Astrocyte (in vitro differentiated cells and primary cell): ENCODE results near the gene TREML1.

Source experiments
- EZH2 ChIP-seq: IDR thresholded peaks from 2 replicates; pipeline ENCODE4 v1.6.1; 2012; ENCODE audit warnings: mild to moderate bottlenecking, low read length, inconsistent platforms; ENCODE audit not compliant: insufficient read depth
- TF ChIP-seq, protein P1 (sequence below): IDR thresholded peaks from 2 replicates; pipeline ENCODE4 v1.5.1; 2011; ENCODE audit warnings: low read depth, mild to moderate bottlenecking, inconsistent platforms, low read length, moderate library complexity; ENCODE audit not compliant: insufficient read depth

DNA sequence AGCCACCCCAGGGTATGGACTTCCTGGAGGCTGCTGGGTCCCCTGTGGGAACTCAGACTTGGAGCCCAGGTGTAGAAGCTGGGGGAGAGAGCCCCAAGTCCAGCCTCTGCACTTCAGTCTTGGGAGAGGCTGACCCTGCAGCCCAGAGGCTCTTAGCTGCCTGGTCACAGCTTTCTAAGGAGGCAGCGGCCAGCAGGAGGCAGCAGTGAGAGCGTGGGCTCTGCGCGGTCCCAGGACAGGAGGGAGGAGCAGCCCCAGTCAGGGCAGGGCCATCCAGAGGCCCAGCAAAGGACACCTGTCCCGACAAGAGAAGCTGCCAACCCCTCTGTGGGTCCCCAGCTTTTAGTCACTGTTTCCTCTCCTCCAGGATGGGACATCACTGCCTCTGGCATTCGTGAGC is 37.4 kb upstream of the TREML1 start:
- TF ChIP-seq, protein P1, sequence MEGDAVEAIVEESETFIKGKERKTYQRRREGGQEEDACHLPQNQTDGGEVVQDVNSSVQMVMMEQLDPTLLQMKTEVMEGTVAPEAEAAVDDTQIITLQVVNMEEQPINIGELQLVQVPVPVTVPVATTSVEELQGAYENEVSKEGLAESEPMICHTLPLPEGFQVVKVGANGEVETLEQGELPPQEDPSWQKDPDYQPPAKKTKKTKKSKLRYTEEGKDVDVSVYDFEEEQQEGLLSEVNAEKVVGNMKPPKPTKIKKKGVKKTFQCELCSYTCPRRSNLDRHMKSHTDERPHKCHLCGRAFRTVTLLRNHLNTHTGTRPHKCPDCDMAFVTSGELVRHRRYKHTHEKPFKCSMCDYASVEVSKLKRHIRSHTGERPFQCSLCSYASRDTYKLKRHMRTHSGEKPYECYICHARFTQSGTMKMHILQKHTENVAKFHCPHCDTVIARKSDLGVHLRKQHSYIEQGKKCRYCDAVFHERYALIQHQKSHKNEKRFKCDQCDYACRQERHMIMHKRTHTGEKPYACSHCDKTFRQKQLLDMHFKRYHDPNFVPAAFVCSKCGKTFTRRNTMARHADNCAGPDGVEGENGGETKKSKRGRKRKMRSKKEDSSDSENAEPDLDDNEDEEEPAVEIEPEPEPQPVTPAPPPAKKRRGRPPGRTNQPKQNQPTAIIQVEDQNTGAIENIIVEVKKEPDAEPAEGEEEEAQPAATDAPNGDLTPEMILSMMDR = no peak
- no peak for TF ChIP-seq EZH2
